Stimulated activated CD8-positive, alpha-beta memory T cell treated with anti-CD3 and anti-CD28 coated beads, Interleukin-2, amount 100 ng/mL, for 1 hour (primary cell): ENCODE results near the gene LEMD1.
"Not testable (repeated sequence)": the region's sequence is repeated elsewhere in the genome, so short reads cannot be mapped to it uniquely, and the experiment has no call there.

Source experiments
- DNase-seq, 2 donors: peaks; one replicate each; pipeline ENCODE4 v3.0.0-alpha.2; 2020; ENCODE audit warnings: low read depth in 2 of 2

LEMD1 gene

GRCh38 chr1:205447457-205448341 is 25.8 kb upstream of the LEMD1 start:
- DNase-seq, result no peak

DNA sequence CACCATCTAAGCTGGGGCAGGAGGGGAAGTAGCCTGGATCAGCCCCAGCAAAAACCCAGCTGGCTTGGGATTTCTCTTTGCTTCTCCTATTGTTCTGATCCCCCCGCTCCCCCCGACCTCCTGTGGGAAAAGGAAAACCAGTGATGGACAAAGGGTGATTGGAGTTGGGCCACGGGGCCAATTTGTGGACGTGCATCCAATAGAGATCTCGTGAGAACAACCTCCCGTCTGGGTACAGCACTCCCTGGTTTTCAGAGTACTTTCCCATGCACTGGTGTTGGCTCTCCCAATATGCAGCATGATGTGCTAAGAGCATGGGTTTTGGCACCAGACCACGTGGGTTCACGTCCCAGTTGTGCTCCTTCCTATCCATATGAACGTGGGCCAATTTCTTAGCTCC is 25.0 kb upstream of the LEMD1 start:
- DNase-seq, result no peak

- DNase-seq, result no peak
These were observed 23.7 kb upstream of the LEMD1 start for GRCh38 chr1:205445646-205445935.

GRCh38 chr1:205444931-205445645 is 23.2 kb upstream of the LEMD1 start:
- no peak for DNase-seq

GRCh38 chr1:205444300-205444930 is 22.6 kb upstream of the LEMD1 start:
- no peak for DNase-seq

DNA sequence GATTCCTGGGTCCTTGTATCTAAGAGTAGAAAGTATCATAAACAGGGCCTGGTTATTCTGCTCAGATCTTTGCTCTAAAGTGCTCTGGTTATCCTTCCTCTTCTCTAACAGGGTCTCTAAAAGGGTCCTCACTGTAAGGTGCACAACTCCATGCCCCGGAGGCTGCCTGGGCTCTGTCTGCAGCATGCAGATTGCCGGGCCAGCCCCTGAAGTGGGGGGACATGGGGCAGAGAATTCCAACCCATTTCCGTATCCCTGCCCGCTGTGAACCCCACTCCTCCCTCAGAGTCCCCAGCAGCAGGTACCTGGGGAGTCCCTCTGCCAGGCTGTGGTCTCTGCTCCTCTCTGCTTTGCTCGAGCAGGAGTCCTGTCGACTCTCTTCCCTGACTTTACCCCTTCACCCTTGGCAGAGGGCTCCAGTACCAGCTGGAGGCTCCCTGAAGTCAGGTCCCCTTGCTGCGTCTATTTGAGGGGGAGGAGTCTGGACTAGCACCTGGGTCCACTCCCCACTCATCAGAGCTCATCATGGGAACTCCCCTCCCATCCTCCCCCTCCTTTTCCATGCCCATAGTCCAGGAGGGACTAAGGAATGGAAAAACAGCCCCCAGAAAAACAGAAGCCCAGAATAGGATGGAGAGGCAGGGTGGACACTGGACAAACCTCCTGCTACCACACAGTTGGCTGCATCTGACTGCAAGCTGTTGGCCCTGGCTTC is 21.9 kb upstream of the LEMD1 start:
- DNase-seq, result no peak

DNA sequence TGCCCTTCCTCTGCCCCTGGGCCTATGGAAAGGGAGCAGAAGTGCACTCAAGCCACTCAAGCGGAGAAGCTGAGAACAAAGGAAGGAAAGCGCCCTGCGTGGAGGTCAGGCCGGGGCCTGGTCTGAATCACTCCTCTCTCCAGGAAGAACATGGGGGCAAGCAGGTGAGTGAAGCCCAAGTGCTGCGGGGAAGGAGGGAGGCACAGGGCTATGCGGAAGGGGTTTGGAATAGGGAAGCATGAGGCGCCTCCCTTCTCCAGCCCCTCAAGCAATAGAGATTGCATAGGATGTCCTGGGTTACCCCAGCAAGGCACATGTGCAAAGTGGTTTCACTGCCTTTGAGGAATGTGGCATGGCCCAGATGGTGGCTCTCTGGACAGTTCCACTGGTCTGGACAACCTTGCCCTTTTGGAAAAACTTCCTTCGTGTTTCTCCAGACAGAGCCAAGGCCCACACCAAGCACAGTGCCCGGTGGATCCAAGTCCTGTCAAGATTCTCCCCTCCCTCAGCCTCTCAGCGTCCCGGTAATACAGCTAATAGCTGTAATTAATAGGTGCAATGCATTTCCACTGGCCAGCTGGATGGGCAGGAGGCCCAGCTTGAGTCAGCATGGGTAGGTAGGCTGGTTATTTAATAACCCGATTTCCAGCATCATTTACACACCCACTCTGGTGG is 20.3 kb upstream of the LEMD1 start:
- DNase-seq, result no peak

GRCh38 chr1:205441716-205442050 is 19.8 kb upstream of the LEMD1 start:
- no peak for DNase-seq

DNA sequence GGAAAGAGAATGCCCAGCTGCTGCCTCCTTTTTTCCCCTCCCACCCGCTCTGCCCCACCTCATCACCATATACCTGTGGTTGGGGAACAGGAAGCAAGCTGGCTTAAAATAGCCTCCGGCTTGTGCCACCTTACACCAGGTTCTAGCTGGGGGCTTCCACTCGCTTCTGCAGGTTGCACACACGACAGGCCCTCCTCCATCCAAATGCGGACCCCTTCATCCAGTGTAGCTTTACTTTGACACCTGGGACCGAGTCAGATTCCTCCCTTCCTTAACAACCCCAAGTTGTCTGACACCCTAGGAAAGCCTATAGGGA is 19.4 kb upstream of the LEMD1 start:
- DNase-seq, result no peak

DNA sequence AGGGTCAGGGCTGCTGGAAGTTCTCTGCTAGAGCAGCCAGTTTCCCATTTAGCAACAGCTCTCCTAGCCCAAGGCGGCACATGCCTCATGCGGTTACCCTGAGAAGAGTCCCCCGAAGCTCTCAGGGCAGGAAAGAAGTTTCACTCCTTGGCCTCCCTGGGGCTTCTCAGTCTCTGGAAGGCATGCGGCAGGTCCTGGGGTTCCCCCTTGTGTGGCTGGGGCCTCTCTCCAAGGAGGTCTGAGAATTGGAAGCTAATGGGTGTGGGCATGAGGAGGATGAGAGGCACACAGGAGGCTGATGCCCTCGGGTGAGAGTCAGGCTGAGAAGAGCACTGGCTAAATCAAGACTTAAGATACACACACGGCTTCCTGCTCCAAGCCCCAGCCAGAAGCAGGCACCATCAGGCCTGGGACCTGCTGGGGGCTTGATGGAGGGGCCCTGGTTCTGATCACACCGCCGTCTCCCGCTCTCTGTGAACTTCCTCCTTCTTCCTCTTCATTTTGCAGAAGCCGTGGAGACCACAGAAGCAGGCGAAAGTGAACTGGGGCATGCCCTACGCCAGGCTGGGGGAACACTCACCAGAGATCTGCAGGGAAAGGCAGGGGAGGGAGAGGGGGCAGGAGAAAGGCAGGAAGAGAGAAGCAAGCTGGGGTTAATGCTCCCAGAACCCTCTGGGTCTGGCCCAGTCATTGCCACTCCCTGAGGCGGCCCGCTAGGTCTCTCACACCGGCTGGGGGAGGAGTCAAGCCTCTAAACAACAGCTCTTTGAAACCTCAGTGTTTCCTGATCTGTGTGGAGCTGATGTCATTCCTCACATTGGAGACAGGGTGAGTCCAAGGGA is 18.8 kb upstream of the LEMD1 start:
- DNase-seq, result peak; percentile 33 to 43

- no peak for DNase-seq
These were observed 18.2 kb upstream of the LEMD1 start for GRCh38 chr1:205440121-205440475.

DNA sequence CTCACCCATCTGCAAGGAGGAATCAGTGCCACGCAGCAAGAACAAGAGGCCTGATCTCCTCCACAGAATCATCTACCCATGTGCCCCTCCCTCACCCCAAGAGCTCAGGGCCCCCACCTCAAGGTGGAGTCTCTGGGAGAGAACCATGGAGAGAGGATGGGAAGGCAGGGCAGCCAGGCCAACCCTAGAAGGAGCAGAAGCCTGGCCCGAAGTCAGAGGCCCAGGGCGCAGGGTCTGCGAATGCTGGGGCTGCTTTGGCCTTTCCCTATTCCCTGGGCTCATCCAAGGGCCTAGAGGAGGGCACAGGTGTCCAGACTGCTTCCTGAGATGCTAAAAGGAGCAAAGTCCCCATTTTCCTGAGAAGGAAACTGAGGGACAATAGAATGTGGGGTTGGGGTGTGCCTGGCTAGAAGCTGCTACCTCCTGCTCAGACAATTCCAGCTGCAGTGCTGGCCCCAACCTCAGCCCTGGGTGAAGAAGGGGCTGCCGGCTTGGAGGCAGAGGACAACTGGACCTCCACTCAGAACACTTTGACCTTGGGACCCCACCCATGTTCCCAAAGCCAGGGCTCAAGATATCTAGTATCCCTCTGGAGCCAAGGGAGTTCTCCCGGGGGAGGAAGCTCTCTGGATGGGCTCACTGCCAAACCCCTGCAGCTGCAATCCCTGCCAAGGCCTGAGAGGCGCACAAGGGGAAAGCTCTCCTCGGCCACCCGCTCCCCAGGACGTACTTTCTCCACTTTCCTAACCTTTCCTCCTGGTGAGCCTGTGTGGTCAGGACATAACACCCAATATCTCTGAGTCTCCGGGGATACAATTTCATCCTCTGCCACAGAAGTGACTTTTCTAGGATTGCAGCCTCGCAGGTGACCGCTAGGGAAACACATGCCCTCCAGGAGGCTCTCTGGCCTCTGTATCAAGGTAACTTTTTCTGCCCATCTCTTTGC is 16.6 kb upstream of the LEMD1 start:
- DNase-seq, result no peak

DNA sequence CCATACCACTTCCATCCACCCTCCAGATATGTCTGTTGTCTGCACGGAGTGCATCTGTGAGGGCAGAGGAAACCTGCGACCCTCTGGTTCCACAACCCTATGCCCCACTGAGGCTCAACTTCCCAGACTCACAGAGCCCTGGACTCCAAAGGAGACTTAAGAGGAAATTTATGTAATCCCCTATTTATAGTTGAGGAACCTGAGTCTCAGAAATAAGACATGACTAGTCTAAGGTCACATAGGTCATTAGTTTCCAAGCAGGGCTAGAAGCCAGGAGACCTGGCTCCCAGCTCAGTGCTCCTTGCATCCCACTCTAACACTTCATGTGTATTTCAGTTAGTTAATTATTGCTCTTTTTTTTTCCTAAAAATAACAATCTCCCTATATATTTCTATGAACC is 15.7 kb upstream of the LEMD1 start:
- DNase-seq, result no peak

GRCh38 chr1:205436776-205437410 is 15.0 kb upstream of the LEMD1 start:
- no peak for DNase-seq

DNA sequence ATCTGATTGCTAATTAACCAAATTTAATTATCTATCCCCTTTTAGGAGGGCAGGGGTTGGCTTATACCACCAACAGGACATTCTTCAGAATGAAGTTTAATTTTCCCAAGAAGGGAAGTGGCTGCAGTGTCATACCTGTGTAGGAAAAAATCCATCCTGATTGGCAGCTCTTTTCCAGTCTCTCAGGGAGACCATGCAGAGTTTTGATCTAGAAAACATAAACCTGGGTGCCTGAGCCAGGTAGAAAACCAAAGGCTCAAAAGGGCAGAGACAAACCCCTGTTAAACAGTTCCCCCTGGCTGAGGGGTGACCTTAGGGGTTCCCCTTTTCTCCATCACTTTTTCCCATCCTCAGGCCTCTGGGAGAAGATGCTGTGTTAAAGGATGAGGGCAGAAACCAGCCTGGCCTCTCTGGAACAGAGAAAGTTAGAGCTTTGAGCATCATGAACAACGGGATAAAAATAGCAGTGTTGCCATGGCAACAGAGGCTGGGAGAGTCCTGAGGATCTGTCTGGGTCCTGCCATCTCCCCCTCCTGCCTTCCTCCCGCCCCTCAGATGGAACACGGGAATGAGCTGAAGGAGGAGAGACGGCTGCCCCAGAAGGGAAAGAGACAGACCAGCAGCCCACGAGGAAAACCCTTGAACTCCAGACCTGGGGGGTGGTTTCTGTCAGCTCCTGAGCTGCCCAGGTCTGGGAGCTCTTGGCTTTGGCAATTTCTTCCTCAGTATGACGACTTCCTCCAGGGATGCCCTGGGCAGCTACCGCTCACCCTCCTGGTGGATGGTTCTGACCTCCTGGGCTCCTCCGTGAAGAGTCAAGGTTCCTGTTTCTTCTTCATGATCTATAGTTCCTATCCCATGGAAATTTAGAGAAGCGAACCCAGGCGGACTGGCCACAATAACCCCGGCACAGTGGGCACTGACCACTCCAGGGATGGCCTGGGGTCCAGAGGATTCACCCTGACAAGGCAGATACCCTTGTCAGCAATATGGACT is 14.0 kb upstream of the LEMD1 start:
- DNase-seq, result no peak

GRCh38 chr1:205434738-205435137 is 12.9 kb upstream of the LEMD1 start:
- DNase-seq, result no peak

GRCh38 chr1:205432692-205433091 is 10.8 kb upstream of the LEMD1 start:
- DNase-seq, result not testable (repeated sequence)

GRCh38 chr1:205432116-205432515 is 10.3 kb upstream of the LEMD1 start:
- DNase-seq, result no peak
